Dendritic cell treated with granulocyte-macrophage colony-stimulating factor and Interleukin-4, amounts not matched to agents 40 ng/mL and 50 ng/mL, for 4 days (primary cell): Measurements from ENCODE around the gene JADE2.
A peak's percentile ranks its signal among the peaks of the same experiment; 100 is the strongest.

Experiments used
- H3K27ac Mint-ChIP-seq: one replicate; pipeline ENCODE4 v1.8.0; 2022; ENCODE audit warnings: mild to moderate bottlenecking, mixed read lengths
- H3K27me3 Mint-ChIP-seq: one replicate; pipeline ENCODE4 v1.8.0; 2022; ENCODE audit warnings: mild to moderate bottlenecking, mixed read lengths
- H3K36me3 Mint-ChIP-seq: one replicate; pipeline ENCODE4 v1.8.0; 2022; ENCODE audit warnings: low read depth, mixed read lengths
- H3K4me1 Mint-ChIP-seq: one replicate; pipeline ENCODE4 v1.8.0; 2022; ENCODE audit warnings: low read depth, mixed read lengths
- H3K4me3 Mint-ChIP-seq: one replicate; pipeline ENCODE4 v1.8.0; 2022; ENCODE audit warnings: mild to moderate bottlenecking, moderate library complexity, mixed read lengths
- H3K9me3 Mint-ChIP-seq: one replicate; pipeline ENCODE4 v1.8.0; 2022; ENCODE audit warnings: mixed read lengths
- intact Hi-C: fragments of 100-400 bp; cut with micrococcal nuclease; formaldehyde crosslinking; loops from one replicate; pipeline ENCODE4 v1.15.0; 2022

JADE2 gene

GRCh38 chr5:134570365-134570758, 44.9 kb downstream of the JADE2 start:
- Mint-ChIP-seq H3K36me3 (peaks cover 98% of the 10 kb centered on the region), H3K4me3 (no peak overlapping the region), H3K27ac (peak overlapping the region; percentile 23), H3K9me3 (no peaks in the 10 kb centered on the region), H3K27me3 (no peaks in the 10 kb centered on the region), H3K4me1 (peaks cover 40% of the 10 kb centered on the region)
- intact Hi-C loops, result no loop called here

GRCh38 chr5:134570886-134571285, 45.4 kb downstream of the JADE2 start:
- Mint-ChIP-seq H3K4me3 (no peak overlapping the region), H3K4me1 (peaks cover 38% of the 10 kb centered on the region), H3K27me3 (no peaks in the 10 kb centered on the region), H3K27ac (no peak overlapping the region), H3K9me3 (no peaks in the 10 kb centered on the region), H3K36me3 (peaks cover 98% of the 10 kb centered on the region)
- intact Hi-C loops, result no loop called here

DNA sequence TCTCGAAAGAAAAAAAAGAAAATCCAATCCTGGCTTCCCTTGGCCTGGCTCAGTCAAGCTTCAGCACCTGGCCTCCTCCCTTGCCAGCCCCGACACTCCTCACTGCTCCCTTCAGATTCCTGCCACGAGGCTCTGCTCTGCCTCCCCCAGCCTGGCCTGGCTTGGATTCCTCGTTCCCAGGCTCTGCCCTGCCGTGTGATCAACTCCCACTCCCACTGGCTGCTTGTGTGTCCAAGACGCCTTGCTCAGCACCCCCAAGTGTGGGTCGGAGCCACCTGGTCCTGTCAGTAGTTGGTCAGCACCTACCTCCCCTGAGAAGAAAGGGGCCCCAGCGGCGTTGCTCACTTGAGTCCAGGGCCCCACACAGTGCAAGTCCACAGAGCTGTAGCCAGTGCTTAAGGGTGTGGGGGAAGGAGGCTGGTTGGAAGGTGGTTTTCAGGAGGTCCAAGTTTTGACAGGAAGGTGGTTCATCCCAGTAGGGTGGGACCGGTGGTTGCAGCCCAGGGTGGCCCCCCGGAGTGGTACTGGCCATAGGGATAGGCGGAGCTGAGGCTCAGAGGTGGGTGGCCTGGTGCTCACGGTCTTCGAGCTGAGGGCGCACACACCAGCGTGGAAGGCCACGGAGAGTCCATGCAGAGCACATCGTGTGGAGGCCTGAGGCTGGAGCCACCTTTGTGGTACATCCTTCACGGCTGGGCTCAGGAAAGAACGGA, 46.4 kb downstream of the JADE2 start:
- Mint-ChIP-seq H3K27me3 (no peaks in the 10 kb centered on the region), H3K36me3 (peaks cover 98% of the 10 kb centered on the region), H3K4me1 (peaks cover 38% of the 10 kb centered on the region), H3K9me3 (no peaks in the 10 kb centered on the region), H3K27ac (no peak overlapping the region), H3K4me3 (no peak overlapping the region)
- intact Hi-C loops, result no loop called here

- intact Hi-C loops, result no loop called here
- Mint-ChIP-seq H3K36me3 (peaks cover 98% of the 10 kb centered on the region), H3K4me3 (no peak overlapping the region), H3K9me3 (no peaks in the 10 kb centered on the region), H3K27ac (no peak overlapping the region), H3K27me3 (no peaks in the 10 kb centered on the region), H3K4me1 (peaks cover 38% of the 10 kb centered on the region)
Measured at GRCh38 chr5:134572811-134573210, 47.3 kb downstream of the JADE2 start.

DNA sequence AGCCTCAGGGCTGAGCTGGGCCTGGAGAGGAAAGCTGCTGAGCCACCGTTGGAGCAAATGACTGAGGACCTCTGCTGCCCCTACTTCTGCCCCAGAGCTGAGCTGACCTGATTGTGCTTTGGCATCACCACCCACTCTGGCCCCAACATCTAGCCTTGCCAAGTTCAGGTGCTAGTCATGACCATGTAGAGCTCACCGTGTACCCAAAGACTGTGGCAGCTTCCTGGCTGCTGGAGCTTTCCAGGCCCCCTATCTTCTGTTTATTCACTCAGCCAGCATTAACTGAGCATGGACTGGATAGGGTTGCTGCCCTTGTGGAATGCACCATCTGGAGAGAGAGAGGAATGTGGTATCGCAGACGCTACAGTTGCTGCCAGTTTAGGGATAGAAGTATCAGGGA, 49.1 kb downstream of the JADE2 start:
- Mint-ChIP-seq H3K4me3 (no peak overlapping the region), H3K4me1 (peaks cover 26% of the 10 kb centered on the region), H3K27ac (no peak overlapping the region), H3K9me3 (no peaks in the 10 kb centered on the region), H3K36me3 (peaks cover 98% of the 10 kb centered on the region), H3K27me3 (no peaks in the 10 kb centered on the region)
- intact Hi-C loops, result no loop called here

- H3K4me3 Mint-ChIP-seq, result no peak overlapping the region
- H3K4me1 Mint-ChIP-seq, result peaks cover 20% of the 10 kb centered on the region
- intact Hi-C loops, result no loop called here
- peaks cover 98% of the 10 kb centered on the region for H3K36me3 Mint-ChIP-seq
- no peaks in the 10 kb centered on the region for H3K27me3 Mint-ChIP-seq
- H3K9me3 Mint-ChIP-seq, result no peaks in the 10 kb centered on the region
- H3K27ac Mint-ChIP-seq, result no peak overlapping the region
Measured at GRCh38 chr5:134575316-134575715, 49.8 kb downstream of the JADE2 start.

- Mint-ChIP-seq H3K9me3 (no peaks in the 10 kb centered on the region), H3K36me3 (peaks cover 99% of the 10 kb centered on the region), H3K4me3 (no peak overlapping the region), H3K27me3 (no peaks in the 10 kb centered on the region), H3K4me1 (peaks cover 20% of the 10 kb centered on the region), H3K27ac (no peak overlapping the region)
- intact Hi-C loops, result loop anchor here (1.0 to 2.0 kb wide), 3 partner anchors 50 to 274 kb away; no protein-coding TSS in a partner anchor
Measured at GRCh38 chr5:134576386-134577021, 51.0 kb downstream of the JADE2 start.

DNA sequence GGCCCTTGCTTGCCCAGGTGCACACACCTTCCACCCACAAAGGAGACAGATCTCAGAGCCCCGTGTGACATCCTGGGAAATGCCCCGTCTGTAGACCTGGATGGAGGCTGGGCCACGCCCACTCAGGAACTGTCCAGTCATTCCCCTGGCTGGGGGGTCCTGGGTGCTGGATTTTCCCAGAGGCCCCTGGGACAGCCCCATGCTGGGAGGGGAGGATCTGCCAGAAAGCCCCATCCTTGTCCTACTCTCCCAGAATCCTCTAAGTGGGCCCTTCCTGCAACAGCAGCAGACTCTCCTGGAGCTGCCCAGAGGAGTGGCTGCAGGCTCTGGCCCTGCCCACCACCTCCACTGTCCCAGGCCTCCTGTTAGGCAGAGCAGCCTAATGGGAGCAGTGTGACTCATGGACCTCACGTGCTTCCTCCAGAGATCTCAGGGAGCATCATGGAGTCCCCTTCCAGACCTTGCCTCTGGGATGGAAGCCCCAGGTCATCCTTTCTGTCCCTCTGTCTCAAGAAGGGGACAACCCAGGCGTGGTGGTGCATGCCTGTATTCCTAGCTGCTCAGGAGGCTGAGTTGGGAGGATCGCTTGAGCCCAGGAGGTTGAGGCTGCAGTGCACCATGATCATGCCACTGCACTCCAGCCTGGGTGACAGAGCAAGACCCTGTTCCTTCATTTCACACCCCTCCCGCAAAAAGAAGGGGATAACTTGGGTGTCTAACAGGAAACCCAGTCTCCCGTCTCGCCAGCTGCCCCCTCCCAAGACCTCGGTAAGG, 51.7 kb downstream of the JADE2 start:
- no peak overlapping the region for H3K4me3 Mint-ChIP-seq
- H3K36me3 Mint-ChIP-seq, result peaks cover 92% of the 10 kb centered on the region
- peaks cover 20% of the 10 kb centered on the region for H3K4me1 Mint-ChIP-seq
- H3K27ac Mint-ChIP-seq, result no peak overlapping the region
- intact Hi-C loops, result loop anchor here (1.0 to 2.0 kb wide), 3 partner anchors 51 to 274 kb away; no protein-coding TSS in a partner anchor
- no peaks in the 10 kb centered on the region for H3K27me3 Mint-ChIP-seq
- no peaks in the 10 kb centered on the region for H3K9me3 Mint-ChIP-seq

- H3K9me3 Mint-ChIP-seq, result no peaks in the 10 kb centered on the region
- H3K27me3 Mint-ChIP-seq, result no peaks in the 10 kb centered on the region
- no peak overlapping the region for H3K4me3 Mint-ChIP-seq
- intact Hi-C loops, result loop anchor here (1.0 to 2.0 kb wide), 3 partner anchors 52 to 275 kb away; no protein-coding TSS in a partner anchor
- H3K4me1 Mint-ChIP-seq, result peaks cover 20% of the 10 kb centered on the region
- peaks cover 84% of the 10 kb centered on the region for H3K36me3 Mint-ChIP-seq
- H3K27ac Mint-ChIP-seq, result no peak overlapping the region
Measured at GRCh38 chr5:134577796-134578577, 52.5 kb downstream of the JADE2 start.

- Mint-ChIP-seq H3K27ac (no peak overlapping the region), H3K27me3 (no peaks in the 10 kb centered on the region), H3K36me3 (peaks cover 76% of the 10 kb centered on the region), H3K9me3 (no peaks in the 10 kb centered on the region), H3K4me1 (peaks cover 20% of the 10 kb centered on the region), H3K4me3 (no peak overlapping the region)
- intact Hi-C loops, result no loop called here
Measured at GRCh38 chr5:134578578-134579283, 53.3 kb downstream of the JADE2 start.

GRCh38 chr5:134579284-134579771, 53.9 kb downstream of the JADE2 start:
- no peaks in the 10 kb centered on the region for H3K27me3 Mint-ChIP-seq
- intact Hi-C loops, result no loop called here
- H3K4me1 Mint-ChIP-seq, result peaks cover 20% of the 10 kb centered on the region
- H3K36me3 Mint-ChIP-seq, result peaks cover 70% of the 10 kb centered on the region
- no peak overlapping the region for H3K4me3 Mint-ChIP-seq
- H3K9me3 Mint-ChIP-seq, result no peaks in the 10 kb centered on the region
- H3K27ac Mint-ChIP-seq, result no peak overlapping the region

GRCh38 chr5:134580001-134580460, 54.6 kb downstream of the JADE2 start:
- Mint-ChIP-seq H3K27me3 (no peaks in the 10 kb centered on the region), H3K36me3 (peaks cover 63% of the 10 kb centered on the region), H3K4me3 (no peak overlapping the region), H3K9me3 (no peaks in the 10 kb centered on the region), H3K27ac (no peak overlapping the region), H3K4me1 (peaks cover 20% of the 10 kb centered on the region)
- intact Hi-C loops, result loop anchor here (10.0 kb wide), 2 partner anchors 185 to 375 kb away; no protein-coding TSS in a partner anchor
